WTC11 (cell line): Measurements from ENCODE around the gene RDH11. TPM values are rescaled to one million over a fixed set of nuclear protein-coding genes. Genes with fewer than 3 reads are reported as not detected.

Experiments used
- ATAC-seq: fragments of 200-7000 bp; cut with Tn5 transposase; 2 replicates; pipeline ENCODE4 v1.10.0; 2021; ENCODE audit warnings: mild to moderate bottlenecking, moderate library complexity
- CTCF ChIA-PET: fragments of 300-600 bp; sonication (Branson Sonifier 250); formaldehyde crosslinking; loops from one replicate; lab custom pipeline; 2021; ENCODE audit warnings: antibody characterized with exemption; lab: Charles Lee
- POLR2A ChIA-PET: fragments of 350-600 bp; sonication (Branson Sonifier 250); formaldehyde crosslinking; loops from one replicate; lab custom pipeline; 2021; ENCODE audit warnings: antibody characterized with exemption; lab: Charles Lee
- DNase-seq: peaks from one replicate; pipeline ENCODE4 v3.0.0; 2021; ENCODE audit warnings: low spot score
- H3K27ac Mint-ChIP-seq: 2 replicates; pipeline ENCODE4 v1.8.0; 2021; ENCODE audit warnings: mixed read lengths
- H3K27me3 Mint-ChIP-seq: 2 replicates; pipeline ENCODE4 v1.8.0; 2021; ENCODE audit warnings: low read depth, mild to moderate bottlenecking, moderate library complexity, mixed read lengths
- H3K36me3 Mint-ChIP-seq: 2 replicates; pipeline ENCODE4 v1.8.0; 2021; ENCODE audit warnings: mixed read lengths
- H3K4me1 Mint-ChIP-seq: 2 replicates; pipeline ENCODE4 v1.8.0; 2022; ENCODE audit warnings: mixed read lengths
- H3K4me3 Mint-ChIP-seq: 2 replicates; pipeline ENCODE4 v1.8.0; 2021; ENCODE audit warnings: mild to moderate bottlenecking, moderate library complexity, mixed read lengths
- H3K9me3 Mint-ChIP-seq: 2 replicates; pipeline ENCODE4 v1.8.0; 2021; ENCODE audit warnings: mixed read lengths
- ELF4 ChIP-seq: sonication (generic); formaldehyde crosslinking; IDR thresholded peaks from 2 replicates; pipeline ENCODE4 v1.8.1; 2022; ENCODE audit warnings: low read depth, mild to moderate bottlenecking, moderate library complexity, missing genetic modification reagents
- FOXJ3 ChIP-seq: sonication (generic); formaldehyde crosslinking; IDR thresholded peaks from 2 replicates; pipeline ENCODE4 v1.9.0; 2021; ENCODE audit warnings: missing genetic modification reagents, mild to moderate bottlenecking, borderline replicate concordance
- FOXP4 ChIP-seq: sonication (generic); formaldehyde crosslinking; IDR thresholded peaks from 2 replicates; pipeline ENCODE4 v1.8.0; 2022; ENCODE audit warnings: mild to moderate bottlenecking, missing genetic modification reagents
- GABPB1 ChIP-seq: sonication (generic); formaldehyde crosslinking; IDR thresholded peaks from 2 replicates; pipeline ENCODE4 v1.8.1; 2023; ENCODE audit warnings: mild to moderate bottlenecking, missing genetic modification reagents
- HMGA2 ChIP-seq: fragments of 250-450 bp; sonication (Bioruptor Pico); IDR thresholded peaks from 2 replicates; pipeline ENCODE4 v1.4.0; 2021; ENCODE audit warnings: mild to moderate bottlenecking, moderate library complexity
- MLX ChIP-seq: sonication (generic); formaldehyde crosslinking; IDR thresholded peaks from 2 replicates; pipeline ENCODE4 v1.8.1; 2023; ENCODE audit warnings: mild to moderate bottlenecking, missing genetic modification reagents, moderate library complexity
- NFYB ChIP-seq: sonication (generic); formaldehyde crosslinking; conservative IDR thresholded peaks from 2 replicates; pipeline ENCODE4 v1.8.0; 2022; ENCODE audit warnings: low read depth, missing genetic modification reagents
- OVOL2 ChIP-seq: fragments of 250-450 bp; sonication (Bioruptor Pico); IDR thresholded peaks from 2 replicates; pipeline ENCODE4 v1.9.0; 2021; ENCODE audit warnings: mild to moderate bottlenecking, borderline replicate concordance
- PRDM15 ChIP-seq: sonication (generic); formaldehyde crosslinking; IDR thresholded peaks from 2 replicates; pipeline ENCODE4 v1.8.0; 2022; ENCODE audit warnings: missing genetic modification reagents
- TCF7 ChIP-seq: sonication (generic); formaldehyde crosslinking; IDR thresholded peaks from 2 replicates; pipeline ENCODE4 v1.8.0; 2022; ENCODE audit warnings: mild to moderate bottlenecking, low read depth, missing genetic modification reagents, moderate library complexity
- ZBTB21 ChIP-seq: sonication (generic); formaldehyde crosslinking; IDR thresholded peaks from 2 replicates; pipeline ENCODE4 v1.8.1; 2023; ENCODE audit warnings: mild to moderate bottlenecking, missing genetic modification reagents, borderline replicate concordance
- ZNF138 ChIP-seq: sonication (generic); formaldehyde crosslinking; conservative IDR thresholded peaks from 2 replicates; pipeline ENCODE4 v1.8.1; 2022; ENCODE audit warnings: mild to moderate bottlenecking, moderate library complexity, missing genetic modification reagents
- ZNF281 ChIP-seq: sonication (generic); formaldehyde crosslinking; IDR thresholded peaks from 2 replicates; pipeline ENCODE4 v1.8.0; 2023; ENCODE audit warnings: mild to moderate bottlenecking, missing genetic modification reagents
- ZNF317 ChIP-seq: sonication (generic); formaldehyde crosslinking; IDR thresholded peaks from 2 replicates; pipeline ENCODE4 v1.8.1; 2023; ENCODE audit warnings: low read depth, mild to moderate bottlenecking, moderate library complexity, missing genetic modification reagents, borderline replicate concordance
- ZNF396 ChIP-seq: fragments of 250-450 bp; sonication (Bioruptor Pico); IDR thresholded peaks from 2 replicates; pipeline ENCODE4 v1.8.0; 2021; ENCODE audit warnings: mild to moderate bottlenecking, moderate library complexity, borderline replicate concordance
- ZNF671 ChIP-seq: fragments of 250-450 bp; sonication (Bioruptor Pico); IDR thresholded peaks from 2 replicates; pipeline ENCODE4 v1.8.0; 2021; ENCODE audit warnings: mild to moderate bottlenecking
- total RNA-seq: library from RNA; stranded (reverse); gene quantifications from 3 replicates; pipeline ENCODE4 v1.2.3, GENCODE V29; 2021
- TF ChIP-seq, protein P1 (sequence below): sonication (generic); formaldehyde crosslinking; IDR thresholded peaks from 2 replicates; pipeline ENCODE4 v1.8.1; 2023; ENCODE audit warnings: mild to moderate bottlenecking, missing genetic modification reagents, borderline replicate concordance
- TF ChIP-seq, protein P2 (sequence below): sonication (generic); formaldehyde crosslinking; IDR thresholded peaks from 2 replicates; pipeline ENCODE4 v1.8.0; 2023; ENCODE audit warnings: missing genetic modification reagents
- TF ChIP-seq, protein P3 (sequence below): fragments of 250-450 bp; sonication (Bioruptor Pico); IDR thresholded peaks from 2 replicates; pipeline ENCODE4 v1.9.0; 2021; ENCODE audit warnings: mild to moderate bottlenecking

Gene RDH11
- total RNA-seq, 1 experiment from 2014 or later: 103 TPM

DNA sequence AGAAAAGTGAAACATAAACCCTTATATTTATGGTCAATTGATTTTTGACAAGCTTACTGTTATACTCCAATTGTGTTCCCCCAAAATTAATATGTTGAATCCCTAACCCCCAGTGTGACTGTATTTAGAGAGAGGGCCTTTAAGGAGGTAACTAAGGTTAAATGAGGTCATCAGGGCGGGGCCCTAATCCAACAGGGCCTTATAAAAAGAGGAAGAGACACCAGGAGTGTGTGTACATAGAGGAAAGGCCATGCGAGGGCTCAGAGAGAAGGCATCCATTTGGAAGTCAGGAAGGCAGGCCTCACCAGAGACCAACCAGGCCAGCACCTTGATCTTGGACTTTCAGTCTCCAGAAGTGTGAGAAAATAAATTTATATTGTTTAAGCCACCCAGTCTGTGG, 14.6 kb downstream of the RDH11 start (continued):
- TF ChIP-seq MLX (CRISPR knock-in tag) (no peak), ELF4 (CRISPR knock-in tag) (no peak), HMGA2 (CRISPR knock-in tag) (no peak), ZNF317 (CRISPR knock-in tag) (no peak), ZNF396 (CRISPR knock-in tag) (no peak)
- TF ChIP-seq, protein P1, sequence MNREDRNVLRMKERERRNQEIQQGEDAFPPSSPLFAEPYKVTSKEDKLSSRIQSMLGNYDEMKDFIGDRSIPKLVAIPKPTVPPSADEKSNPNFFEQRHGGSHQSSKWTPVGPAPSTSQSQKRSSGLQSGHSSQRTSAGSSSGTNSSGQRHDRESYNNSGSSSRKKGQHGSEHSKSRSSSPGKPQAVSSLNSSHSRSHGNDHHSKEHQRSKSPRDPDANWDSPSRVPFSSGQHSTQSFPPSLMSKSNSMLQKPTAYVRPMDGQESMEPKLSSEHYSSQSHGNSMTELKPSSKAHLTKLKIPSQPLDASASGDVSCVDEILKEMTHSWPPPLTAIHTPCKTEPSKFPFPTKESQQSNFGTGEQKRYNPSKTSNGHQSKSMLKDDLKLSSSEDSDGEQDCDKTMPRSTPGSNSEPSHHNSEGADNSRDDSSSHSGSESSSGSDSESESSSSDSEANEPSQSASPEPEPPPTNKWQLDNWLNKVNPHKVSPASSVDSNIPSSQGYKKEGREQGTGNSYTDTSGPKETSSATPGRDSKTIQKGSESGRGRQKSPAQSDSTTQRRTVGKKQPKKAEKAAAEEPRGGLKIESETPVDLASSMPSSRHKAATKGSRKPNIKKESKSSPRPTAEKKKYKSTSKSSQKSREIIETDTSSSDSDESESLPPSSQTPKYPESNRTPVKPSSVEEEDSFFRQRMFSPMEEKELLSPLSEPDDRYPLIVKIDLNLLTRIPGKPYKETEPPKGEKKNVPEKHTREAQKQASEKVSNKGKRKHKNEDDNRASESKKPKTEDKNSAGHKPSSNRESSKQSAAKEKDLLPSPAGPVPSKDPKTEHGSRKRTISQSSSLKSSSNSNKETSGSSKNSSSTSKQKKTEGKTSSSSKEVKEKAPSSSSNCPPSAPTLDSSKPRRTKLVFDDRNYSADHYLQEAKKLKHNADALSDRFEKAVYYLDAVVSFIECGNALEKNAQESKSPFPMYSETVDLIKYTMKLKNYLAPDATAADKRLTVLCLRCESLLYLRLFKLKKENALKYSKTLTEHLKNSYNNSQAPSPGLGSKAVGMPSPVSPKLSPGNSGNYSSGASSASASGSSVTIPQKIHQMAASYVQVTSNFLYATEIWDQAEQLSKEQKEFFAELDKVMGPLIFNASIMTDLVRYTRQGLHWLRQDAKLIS (CRISPR knock-in tag): no peak

DNA sequence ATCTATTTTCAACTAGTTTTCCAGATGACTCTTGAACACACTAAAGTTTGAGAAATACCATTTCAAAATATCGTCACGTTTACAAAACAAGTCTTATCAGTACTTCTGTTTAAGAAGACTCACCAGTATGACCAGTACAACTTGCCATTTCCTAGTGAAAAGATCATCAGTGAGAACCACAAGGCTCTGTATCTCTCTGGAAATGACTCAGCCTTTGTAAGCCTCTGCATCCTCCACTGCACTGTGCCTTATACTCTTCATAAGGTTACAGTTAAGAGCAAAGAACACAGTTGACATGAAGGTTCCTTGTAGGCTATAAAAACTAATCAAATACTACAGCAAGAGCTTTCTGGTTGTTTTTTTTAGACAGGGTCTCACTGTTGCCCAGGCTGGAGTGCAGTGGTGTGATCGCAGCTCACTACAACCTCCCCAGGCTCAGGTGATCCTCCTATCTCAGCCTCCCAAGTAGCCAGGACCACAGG, 15.4 kb downstream of the RDH11 start:
- Mint-ChIP-seq H3K4me1 (peaks cover 7% of the 10 kb centered on the region), H3K36me3 (peaks cover 67% of the 10 kb centered on the region), H3K27me3 (no peaks in the 10 kb centered on the region), H3K9me3 (no peaks in the 10 kb centered on the region), H3K4me3 (no peak overlapping the region), H3K27ac (no peak overlapping the region)
- no peak for DNase-seq
- ChIA-PET CTCF (no interaction called here), POLR2A (no interaction called here)
- no peak for ATAC-seq
- TF ChIP-seq ZNF281 (CRISPR knock-in tag) (no peak), ZNF138 (no peak), GABPB1 (CRISPR knock-in tag) (no peak), ZNF671 (no peak), FOXP4 (CRISPR knock-in tag) (no peak), ZNF317 (CRISPR knock-in tag) (no peak), NFYB (CRISPR knock-in tag) (no peak), ZBTB21 (CRISPR knock-in tag) (no peak), TCF7 (CRISPR knock-in tag) (no peak), PRDM15 (CRISPR knock-in tag) (no peak), FOXJ3 (no peak), OVOL2 (CRISPR knock-in tag) (no peak)
- TF ChIP-seq, protein P2, sequence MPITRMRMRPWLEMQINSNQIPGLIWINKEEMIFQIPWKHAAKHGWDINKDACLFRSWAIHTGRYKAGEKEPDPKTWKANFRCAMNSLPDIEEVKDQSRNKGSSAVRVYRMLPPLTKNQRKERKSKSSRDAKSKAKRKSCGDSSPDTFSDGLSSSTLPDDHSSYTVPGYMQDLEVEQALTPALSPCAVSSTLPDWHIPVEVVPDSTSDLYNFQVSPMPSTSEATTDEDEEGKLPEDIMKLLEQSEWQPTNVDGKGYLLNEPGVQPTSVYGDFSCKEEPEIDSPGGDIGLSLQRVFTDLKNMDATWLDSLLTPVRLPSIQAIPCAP (CRISPR knock-in tag): no peak
- TF ChIP-seq, protein P3, sequence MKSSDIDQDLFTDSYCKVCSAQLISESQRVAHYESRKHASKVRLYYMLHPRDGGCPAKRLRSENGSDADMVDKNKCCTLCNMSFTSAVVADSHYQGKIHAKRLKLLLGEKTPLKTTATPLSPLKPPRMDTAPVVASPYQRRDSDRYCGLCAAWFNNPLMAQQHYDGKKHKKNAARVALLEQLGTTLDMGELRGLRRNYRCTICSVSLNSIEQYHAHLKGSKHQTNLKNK (CRISPR knock-in tag): no peak
